COR-L47 (cell line): ENCODE results near the gene HIVEP3.

Experiments
- DNase-seq: peaks from one replicate; lab custom pipeline; 2025; lab: John Stamatoyannopoulos, UW

Gene HIVEP3

DNA sequence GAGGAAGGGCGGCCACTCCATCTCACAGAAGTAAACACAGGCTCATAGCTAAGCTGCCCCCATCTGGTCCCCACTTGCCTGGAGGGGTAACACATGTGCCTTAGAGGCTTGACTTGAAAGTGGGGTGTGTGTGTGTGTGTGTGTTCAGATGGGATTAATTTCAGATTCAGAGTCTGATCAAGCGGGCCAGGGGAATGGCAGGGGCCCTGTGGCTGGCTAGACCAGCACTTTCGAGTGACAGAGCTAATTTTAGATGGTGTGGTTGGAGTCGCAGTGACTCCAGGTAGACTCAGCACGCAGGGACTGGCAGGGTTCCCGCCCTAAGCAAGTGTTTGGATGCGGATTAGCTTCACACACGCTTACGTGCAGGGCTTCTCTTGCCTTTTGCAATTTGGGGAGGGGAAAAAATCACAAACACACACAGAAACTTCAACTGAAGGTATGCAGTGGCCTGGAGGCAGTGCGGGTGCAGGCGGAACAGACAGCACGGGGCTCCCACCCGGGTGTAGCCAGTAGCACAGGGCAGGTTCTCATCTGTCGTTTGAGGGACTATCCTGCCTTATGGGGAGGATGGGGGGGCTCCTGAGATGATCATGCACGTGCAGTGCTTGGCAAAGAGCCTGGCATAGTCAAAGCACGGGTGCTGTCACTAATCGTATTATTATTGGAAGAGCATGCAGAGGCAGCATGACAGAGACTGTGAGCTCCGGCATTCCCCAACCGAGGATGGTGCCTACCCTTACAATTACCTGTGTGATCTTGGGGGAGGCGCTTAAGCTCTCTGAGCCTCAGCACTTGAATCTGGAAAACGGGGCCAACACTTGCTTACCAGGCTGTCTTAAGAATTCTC, 435.5 kb downstream of the HIVEP3 start:
- peak; percentile 56 for DNase-seq

DNA sequence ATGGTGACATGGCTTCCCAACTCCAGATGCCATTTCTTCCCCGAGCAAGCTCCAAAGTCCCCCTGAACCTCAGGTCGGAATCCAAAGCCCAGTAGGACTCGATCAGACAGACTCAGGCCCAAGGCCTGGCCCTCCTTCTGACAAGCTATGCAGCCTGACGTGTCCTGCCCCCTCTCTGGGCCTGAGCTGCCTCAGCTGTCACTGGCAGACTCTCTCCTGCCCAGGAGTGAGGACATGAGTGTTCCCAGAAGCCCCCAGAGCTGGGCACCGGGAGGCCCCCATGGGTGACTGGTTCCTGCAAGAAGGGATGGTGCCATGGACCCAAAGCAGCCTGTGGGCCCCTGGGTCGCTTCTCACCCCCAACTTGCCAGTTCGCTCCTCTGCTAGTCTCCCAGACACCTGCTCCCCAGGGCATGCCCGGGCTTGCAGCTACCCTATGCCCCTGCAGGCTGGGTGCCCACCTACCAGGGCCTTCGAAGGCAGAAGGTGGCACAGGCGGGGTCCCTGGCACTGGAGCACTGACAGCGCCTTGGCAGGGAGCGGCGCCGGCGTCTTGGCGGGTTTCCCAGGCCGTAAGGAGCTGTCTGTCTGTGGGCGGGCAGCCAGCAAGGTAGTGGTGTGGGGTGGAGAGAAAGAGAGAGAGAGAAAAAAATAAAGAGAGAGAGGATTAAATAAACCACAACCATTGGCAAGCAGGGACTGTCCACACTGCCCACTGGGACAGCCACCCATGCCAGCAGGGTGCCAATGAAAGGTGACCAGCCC, 436.5 kb downstream of the HIVEP3 start:
- DNase-seq: peak; percentile 95

DNA sequence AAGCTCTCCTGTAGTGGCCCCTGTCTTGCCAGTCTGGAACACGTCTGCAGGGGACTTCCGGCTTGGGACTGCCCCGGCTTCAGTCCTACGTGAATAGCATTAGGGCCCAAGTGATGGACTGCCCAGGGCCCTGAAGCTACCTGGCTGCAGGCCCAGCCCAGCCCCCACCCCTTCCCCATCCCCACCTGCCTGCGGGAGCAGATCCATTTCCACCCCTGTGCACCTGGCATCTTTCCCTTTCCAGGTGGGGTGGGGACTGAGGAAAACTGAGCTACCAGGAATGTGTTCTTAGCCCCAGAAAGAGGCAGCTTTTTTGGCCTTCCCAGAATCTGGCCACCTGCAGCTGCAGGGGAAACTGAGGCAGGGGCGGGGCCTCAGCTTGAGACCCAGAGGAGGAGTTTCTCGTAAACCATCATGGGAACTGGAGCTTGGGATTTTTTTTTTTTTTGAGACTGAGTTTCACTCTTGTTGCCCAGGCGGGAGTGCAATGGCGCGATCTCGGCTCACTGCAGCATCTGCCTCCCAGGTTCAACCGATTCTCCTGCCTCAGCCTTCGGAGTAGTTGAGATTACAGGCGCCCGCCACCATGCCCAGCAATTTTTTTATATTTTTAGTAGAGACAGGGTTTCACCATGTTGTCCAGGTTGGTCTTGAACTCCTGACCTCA, 437.5 kb downstream of the HIVEP3 start:
- DNase-seq: peak; percentile 81

DNA sequence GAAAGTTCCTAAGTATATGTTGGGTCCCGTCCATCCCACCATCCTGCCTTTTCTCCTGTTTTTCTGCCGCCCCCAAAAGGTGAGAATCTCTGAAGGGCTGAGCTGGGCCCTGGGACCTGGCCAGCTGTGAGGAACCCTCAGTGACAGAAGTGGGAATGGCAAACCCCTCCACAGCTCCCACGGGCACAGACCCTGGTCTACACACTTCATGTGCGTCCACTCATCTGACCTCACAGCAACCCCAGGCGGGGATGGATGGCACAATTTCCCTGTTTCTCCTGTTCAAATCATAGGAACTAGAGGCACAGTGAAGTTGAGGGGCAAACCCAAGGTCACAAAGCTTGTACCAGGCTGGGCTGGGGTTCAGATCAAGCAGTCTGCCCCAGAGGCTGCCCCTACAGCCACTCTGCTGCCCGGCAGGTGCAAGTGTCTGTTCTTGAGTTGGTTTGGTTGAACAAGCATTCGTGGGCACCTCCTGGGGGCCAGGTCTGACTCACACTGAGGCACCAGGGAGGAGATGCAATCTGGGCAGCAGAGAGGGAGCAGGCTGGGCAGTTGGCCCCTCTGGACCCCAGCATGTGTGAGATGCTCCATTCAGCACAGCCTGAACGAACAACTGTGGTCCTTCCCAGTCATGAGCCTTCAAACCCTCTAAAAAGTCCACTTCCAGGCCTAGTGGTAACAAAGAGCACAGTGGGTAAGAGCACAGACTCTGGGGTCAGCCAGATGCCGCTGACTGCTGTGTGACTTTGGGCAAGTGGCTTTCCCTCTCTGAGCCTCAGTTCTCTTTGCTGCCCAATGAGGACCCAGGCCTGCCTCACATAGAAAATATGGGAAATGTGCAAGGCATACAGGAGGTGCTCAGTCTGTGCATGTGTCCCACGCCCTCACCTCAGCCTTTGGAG, 438.3 kb downstream of the HIVEP3 start:
- no peak for DNase-seq

DNA sequence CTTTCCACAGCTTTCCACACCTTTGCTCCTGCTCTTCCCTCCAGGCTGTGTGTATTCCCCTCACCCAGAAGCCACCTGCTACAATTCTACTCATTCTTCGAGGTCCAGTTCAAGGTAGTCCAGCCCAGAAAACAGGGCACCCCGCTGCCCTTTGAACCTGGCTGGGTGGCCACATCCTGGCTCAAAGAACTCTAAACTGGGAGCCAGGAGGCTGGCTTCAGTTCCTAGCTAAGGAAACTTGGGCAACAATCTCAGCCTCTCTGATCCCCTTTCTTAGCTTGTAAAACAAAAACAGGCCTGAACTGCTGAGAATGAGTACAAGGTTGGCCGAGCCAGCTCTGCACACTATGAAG, 438.9 kb downstream of the HIVEP3 start:
- DNase-seq: no peak

DNA sequence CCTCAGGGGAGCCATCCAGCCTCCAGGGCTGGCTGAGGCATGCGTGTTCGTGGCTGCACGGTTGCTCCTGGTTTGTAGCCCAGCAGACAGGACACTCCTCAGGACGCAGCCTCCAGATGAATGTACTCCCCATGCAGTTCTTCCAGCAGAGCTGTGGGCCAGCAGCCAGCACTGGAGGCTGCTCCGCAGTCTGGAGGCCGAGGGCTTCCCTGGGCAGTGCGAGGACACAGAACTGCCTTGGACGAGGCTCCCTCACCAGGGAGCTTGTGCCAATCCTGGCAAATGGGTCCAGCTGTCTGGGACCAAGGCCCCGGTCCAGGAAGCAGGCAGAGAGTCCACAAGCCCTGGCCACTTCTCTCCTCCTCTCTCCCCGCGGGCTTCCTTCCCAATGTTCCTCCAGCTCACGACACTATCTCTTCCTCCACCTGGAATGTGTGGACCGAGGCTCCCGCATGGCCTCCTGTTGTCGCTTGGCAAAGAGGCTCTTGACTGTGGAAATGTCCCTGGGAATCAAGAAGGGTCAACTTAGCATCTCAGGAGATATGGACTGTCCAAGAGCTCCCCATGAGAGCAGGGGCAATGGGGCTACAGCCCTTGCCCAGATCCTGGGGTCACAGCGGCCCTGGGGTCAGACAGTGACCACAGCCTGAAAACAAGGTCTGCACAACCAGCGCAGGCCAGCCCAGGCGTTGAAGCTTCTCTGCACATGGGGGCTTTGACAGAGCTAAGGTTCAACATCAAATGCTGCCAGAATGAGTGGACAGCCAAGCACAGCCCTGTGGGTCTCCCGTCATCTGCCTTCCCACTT, 439.5 kb downstream of the HIVEP3 start:
- DNase-seq: no peak

DNA sequence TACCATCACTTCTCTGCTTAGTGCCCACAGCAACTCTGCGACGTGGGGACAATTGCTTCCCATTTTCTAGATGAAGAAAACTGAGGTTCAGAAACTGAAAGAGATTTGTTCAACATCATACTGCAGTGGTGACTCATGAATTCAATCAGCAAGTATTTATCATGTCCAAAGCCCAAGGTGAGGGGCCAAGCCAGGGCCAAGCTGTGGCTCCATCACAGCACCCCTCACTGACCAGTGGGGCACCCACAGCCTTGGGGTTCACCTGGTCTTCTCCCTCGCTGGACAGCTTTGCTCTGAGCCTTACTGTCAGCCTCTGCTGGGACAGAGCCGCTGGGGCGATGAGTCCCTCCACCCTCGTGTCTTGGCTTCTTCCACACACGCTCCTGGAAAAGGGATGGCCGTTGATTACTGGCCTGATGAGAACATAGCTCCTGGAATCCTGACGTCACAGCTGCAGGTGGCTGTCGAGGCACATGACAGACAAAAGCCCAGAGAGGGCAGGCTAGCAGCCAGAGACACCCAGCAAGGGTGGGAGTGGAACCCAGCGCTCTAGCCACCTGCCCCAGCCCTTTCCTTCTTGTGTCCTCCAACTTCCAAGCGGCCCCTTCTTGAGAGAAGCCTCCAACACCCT, 440.5 kb downstream of the HIVEP3 start:
- no peak for DNase-seq

DNA sequence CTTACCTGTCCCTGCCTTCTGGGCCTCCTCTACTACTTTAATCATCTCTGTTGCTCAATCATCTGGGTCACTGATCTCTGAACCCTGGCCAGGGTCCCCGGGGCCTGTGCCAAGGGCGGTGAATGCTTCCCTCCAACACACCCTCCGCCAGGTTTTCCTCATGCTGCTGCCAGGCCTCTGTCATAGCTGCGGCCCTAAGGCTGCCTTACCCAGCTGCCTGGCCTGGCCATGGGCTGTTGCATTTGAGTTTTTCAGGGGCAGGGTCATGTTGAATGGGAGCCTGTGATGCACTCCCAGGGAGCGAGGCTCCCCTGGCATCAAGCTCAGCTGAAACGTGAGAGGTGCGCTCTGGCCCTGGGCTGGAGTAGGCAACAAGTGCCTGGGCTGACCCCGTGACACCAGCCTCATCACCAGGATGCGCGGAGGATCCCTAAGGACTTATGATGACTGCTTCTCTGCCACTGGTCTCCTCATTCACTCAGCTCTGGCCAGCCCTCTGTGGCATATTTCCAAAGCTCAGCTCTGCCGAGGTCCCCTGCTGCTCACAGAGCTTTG, 441.8 kb downstream of the HIVEP3 start:
- DNase-seq: peak; percentile 60

DNA sequence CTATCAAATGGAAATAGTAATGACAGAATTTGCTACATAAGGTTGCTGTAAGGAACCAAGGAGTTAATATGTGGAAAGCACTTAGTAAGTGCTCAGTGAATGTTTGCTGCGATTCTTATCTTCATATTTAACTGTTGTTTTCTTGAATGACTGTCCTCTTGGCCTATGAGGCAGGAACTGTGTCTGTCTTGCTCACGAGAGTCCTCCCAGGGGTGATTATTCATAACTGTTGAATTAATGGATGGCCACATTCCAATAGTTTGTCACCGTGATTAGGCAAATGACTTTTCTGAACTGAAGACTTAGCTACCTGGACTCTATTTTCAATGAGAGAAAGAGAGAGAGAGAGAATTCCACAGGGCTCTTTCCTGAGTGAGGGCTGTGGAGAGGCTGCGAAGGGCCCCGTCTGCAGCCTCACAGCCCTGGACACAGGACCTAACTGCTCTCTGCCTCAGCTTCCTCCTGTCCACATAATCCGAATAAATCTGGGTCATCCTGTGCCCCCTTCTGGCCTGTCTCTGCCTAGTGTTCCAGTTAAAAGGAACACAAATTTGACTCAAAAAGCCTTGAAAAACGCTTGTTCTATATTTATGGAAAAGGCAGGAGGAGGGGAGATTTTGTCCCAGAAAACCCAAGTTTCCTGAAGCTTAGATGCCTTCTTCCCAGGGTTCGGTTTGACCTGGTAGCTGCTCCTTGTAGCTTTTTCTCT, 442.7 kb downstream of the HIVEP3 start:
- no peak for DNase-seq

DNA sequence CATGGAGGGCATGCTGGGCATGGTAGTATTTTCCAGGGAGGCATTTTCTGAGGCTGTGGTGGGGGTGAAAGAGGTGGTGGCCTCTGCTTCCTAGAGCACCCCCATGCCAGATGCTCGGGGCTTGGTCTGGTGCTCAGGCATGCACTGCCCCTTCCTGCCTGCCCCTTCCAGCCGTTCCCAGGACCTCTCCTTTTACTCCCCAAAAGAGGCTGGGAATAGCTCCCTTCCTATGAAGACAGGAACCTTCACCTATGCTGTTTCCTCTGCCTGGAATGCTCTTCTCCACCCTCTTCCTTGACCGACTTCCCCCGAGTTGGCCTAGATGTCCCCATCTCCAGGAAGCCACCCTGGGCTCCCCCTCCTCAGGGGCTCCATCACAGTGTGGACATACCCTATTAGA, 443.4 kb downstream of the HIVEP3 start:
- DNase-seq: no peak

DNA sequence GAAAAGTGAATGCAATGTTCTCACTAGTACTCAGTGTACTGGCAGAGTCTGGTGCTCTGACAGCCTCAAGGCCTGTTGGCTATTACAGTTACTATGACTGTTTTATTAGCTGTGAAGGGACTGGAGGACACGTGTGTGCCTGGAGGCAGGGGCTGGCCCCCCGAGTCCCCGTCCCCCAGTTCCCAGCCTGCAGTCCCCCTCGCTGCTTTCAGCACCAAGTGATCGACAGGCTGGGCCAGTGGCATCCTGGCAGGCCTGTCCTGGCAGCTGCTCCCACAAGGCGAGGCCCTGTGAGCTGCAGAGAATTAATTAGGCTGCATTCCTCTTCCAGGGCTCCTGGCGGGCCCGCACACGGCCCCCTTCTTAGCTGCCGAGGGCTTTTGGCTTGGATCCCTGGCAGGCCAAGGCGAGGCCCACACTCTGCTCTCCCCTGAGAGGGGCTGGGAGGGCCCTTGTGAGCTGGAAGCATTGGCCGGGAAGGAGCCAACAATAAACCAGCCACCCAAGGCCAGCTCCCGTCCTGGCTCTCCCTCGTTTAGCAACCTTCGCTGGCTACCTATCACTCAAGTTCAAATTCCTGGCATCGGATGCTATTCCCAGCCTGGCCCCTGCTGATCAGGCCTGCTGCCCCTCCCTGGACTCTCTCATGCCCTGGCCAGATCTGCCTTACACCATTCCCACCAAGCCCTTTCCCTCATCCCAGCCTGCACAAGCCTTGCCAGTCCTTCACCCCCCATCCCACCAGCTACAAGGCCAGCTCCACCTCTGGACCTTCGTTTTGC, 444.0 kb downstream of the HIVEP3 start:
- DNase-seq: peak; percentile 52

DNA sequence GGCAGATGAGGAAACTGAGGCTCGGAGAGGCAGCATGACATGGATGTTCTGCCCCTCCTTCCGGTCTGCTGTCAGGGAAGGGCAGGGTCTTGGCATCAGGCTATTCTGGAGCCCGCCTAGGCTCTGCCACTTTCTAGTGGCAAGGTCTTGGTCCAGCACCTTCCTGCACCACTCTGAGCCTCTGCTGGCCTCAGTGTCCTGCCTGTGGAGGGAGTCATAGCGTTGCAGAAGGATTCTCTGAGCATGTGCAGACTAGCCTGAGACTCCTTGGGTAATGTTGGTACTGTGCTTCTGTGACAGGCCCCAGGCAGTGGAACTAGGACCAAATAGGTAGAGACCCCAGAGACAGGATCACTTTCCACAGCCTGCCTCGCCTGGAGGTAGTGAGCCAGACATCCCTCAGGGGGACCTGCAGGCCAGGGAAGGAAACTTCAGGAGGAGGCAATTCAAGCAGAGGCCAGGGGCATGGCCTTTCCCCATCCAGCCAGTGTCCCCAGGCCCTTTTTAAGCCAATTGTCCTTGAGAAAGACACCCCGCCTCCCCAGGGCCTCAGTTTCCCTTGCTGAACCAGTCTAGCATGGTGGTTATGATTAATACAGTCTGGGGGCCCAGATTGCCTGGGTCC, 444.9 kb downstream of the HIVEP3 start:
- DNase-seq: no peak

DNA sequence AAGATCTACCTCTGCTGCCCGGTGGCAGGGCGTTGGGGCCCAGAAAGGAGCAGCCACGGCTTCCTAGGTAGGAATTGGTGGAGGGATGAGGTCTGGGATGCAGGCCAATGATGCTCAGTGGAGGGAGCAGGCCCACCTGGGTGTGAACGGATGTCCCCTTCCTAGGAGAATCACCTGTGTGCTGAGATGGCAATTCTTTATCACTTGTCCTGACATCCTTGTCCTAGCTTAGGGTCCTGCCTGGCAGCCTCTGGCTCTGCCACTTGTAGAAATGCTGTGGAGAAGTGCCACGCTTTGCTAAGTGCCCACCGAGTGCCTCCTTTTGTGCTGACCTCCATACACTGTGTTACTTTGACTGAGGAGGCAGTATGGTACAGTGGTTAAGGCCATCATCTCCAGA, 447.1 kb downstream of the HIVEP3 start:
- no peak for DNase-seq

DNA sequence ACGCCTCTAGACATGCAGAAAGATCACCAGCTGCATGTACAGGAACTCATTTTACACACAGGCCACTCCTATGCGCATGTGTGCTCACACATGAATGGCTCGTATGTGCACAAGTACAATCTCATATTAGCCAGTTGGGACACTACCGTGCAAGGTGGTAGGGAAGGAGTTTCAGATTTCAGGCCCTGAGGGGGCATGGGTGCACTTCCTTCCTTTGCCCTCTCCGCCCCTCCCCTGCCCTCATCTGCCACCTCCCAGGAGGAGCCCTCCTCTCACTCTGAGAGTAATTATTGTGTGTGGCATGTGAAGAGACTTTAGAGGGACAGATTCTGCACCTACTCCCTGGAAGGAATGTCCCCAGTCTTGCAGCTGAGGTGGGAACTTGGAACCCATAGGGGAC, 449.0 kb downstream of the HIVEP3 start:
- DNase-seq: no peak

DNA sequence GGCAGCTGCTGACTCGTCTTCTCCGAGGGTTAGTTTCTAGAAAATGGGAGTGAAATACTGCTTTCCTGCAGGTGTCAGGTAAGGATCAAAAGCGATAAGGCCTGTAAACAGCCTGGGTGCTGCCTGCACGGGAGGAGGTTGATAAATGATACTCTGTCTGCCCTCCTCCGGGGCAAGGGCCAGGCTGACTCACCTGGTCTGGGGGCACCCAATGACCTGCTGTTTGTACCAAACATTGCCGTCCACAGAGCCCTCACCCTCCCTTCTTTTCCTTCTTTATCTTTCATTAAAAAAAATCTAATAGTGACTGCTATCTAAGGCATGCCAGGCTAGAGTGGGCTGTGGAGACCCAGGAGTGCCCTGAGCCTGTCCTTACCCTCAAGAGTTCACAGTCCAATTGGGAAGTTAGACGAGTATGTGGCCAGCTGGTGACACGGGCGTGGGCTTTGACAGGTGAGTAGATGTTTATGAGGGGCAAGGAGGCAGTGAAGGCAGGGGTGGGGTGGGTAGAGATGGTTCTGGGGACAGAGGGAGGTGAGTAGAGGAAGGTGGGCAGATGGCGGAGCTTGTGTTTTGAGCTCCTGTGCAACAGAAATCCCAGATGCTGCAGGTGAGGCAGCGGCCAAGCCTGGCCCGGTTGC, 450.5 kb downstream of the HIVEP3 start:
- DNase-seq: no peak

DNA sequence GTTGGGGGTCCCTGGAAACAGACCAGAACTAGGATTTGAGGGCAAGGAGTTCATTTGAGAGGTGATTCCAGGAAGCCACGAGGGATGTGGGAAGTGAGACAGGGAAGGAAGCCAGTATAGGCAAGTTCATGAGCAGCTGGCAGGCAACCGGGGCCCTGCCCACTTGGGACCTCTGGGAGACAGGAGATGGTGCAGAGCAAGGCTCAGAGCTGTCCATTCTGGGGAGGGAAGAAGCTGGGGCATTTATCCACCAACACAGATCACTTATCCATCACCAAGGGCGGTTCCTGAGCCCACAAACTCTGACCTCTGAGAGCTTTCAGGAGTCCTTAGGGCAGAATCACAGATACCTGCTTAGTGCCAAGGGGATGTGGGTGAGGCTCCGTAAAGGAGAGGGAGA, 451.0 kb downstream of the HIVEP3 start:
- DNase-seq: no peak

DNA sequence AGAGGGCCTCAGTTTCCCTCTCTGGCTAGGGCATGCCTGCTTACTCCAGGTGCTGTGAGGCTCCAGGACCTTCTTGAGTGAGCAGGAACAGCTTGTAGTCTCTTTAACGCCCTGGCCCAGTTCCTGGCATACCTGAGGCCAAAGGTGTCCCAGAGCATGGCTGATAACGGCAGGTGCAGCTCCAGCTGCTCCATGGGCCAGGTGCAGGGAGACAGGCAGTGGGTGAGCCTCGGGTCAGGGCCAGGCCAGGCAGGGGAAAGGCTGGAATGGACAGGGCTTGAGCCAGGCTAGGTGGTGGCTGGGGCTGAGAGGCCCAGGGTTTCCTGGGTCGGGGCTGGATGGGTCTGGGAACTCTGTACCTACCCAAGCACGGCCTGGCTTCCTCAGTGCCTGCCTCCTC, 452.6 kb downstream of the HIVEP3 start:
- DNase-seq: no peak

DNA sequence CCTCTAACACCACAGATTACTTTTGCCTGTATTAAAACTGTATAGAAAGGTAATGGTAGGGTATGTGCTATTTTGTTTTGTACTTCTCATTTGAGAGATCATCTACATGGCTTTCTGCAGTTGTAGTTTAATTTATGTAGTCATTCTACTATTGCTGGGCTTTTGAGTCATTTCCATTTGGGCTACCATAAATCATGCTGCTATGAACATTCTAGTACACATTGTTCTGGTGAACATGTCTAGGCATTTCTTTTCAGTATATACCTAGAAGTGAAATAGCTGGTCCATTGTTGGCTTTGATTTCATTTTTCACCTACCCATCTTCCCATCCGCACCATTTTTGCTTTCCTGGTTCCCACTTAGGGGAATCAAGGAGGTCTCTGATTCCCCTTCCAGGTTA, 453.0 kb downstream of the HIVEP3 start:
- no peak for DNase-seq
